Jurkat, Clone E6-1 (cell line): ENCODE results near the gene KDM3A.
"Not testable (repeated sequence)": the region's sequence is repeated elsewhere in the genome, so short reads cannot be mapped to it uniquely, and the experiment has no call there.

Experiments
- DNase-seq: peaks from one replicate; pipeline ENCODE4 v3.0.0-alpha.2; 2011; ENCODE audit warnings: low read depth, low spot score
- H3K4me3 ChIP-seq: 2 replicates; pipeline ENCODE4 v1.5.1; 2011; ENCODE audit warnings: mild to moderate bottlenecking, low read length, control low read depth, moderate library complexity

Gene KDM3A

GRCh38 chr2:86466306-86466705 lies 25.1 kb downstream of the KDM3A start:
- H3K4me3 ChIP-seq = no peak overlapping the region
- no peak for DNase-seq

- peak; percentile 84 for DNase-seq
- no peak overlapping the region for H3K4me3 ChIP-seq
Observed at GRCh38 chr2:86468162-86469033, 27.2 kb downstream of the KDM3A start.

GRCh38 chr2:86470890-86471289 lies 29.7 kb downstream of the KDM3A start:
- DNase-seq = no peak
- H3K4me3 ChIP-seq = no peak overlapping the region

GRCh38 chr2:86471637-86472036 lies 30.5 kb downstream of the KDM3A start:
- no peak overlapping the region for H3K4me3 ChIP-seq
- no peak for DNase-seq

- no peak for DNase-seq
- H3K4me3 ChIP-seq = no peak overlapping the region
Observed at GRCh38 chr2:86476092-86476491, 34.9 kb downstream of the KDM3A start.

- H3K4me3 ChIP-seq = no peak overlapping the region
- DNase-seq = no peak
Observed at GRCh38 chr2:86476918-86477317, 35.7 kb downstream of the KDM3A start.

GRCh38 chr2:86477349-86477748 lies 36.2 kb downstream of the KDM3A start:
- no peak for DNase-seq
- H3K4me3 ChIP-seq = no peak overlapping the region

GRCh38 chr2:86480105-86480504 lies 38.9 kb downstream of the KDM3A start:
- DNase-seq = no peak
- H3K4me3 ChIP-seq = no peak overlapping the region

- DNase-seq = no peak
- H3K4me3 ChIP-seq = no peak overlapping the region
Observed at GRCh38 chr2:86482034-86482433, 40.9 kb downstream of the KDM3A start.

- DNase-seq = no peak
- H3K4me3 ChIP-seq = no peak overlapping the region
Observed at GRCh38 chr2:86484385-86484784, 43.2 kb downstream of the KDM3A start.

GRCh38 chr2:86485103-86485502 lies 43.9 kb downstream of the KDM3A start:
- DNase-seq = no peak
- H3K4me3 ChIP-seq = no peak overlapping the region

GRCh38 chr2:86485802-86486201 lies 44.6 kb downstream of the KDM3A start:
- no peak overlapping the region for H3K4me3 ChIP-seq
- DNase-seq = no peak

GRCh38 chr2:86487062-86487461 lies 45.9 kb downstream of the KDM3A start:
- DNase-seq = no peak

GRCh38 chr2:86488561-86489250 lies 47.5 kb downstream of the KDM3A start:
- no peak overlapping the region for H3K4me3 ChIP-seq
- no peak for DNase-seq

More at GRCh38 chr2:86487062-86487461, 45.9 kb downstream of the KDM3A start:
- no peak overlapping the region for H3K4me3 ChIP-seq

- DNase-seq = no peak
Observed at GRCh38 chr2:86489542-86489941, 48.4 kb downstream of the KDM3A start.

GRCh38 chr2:86490245-86490644 lies 49.1 kb downstream of the KDM3A start:
- no peak overlapping the region for H3K4me3 ChIP-seq
- DNase-seq = no peak

More at GRCh38 chr2:86489542-86489941, 48.4 kb downstream of the KDM3A start:
- H3K4me3 ChIP-seq = no peak overlapping the region

GRCh38 chr2:86491088-86491487 lies 49.9 kb downstream of the KDM3A start:
- no peak for DNase-seq

GRCh38 chr2:86492048-86492453 lies 50.9 kb downstream of the KDM3A start:
- no peak for DNase-seq
- H3K4me3 ChIP-seq = no peak overlapping the region

More at GRCh38 chr2:86491088-86491487, 49.9 kb downstream of the KDM3A start:
- H3K4me3 ChIP-seq = no peak overlapping the region

GRCh38 chr2:86496391-86496790 lies 55.2 kb downstream of the KDM3A start:
- H3K4me3 ChIP-seq = not testable (repeated sequence)
- peak; percentile 26 for DNase-seq

- DNase-seq = no peak
Observed at GRCh38 chr2:86498468-86499260, 57.5 kb downstream of the KDM3A start.

More at GRCh38 chr2:86498468-86499260, 57.5 kb downstream of the KDM3A start:
- no peak overlapping the region for H3K4me3 ChIP-seq
